ENCODE data around the gene NAV1.

GRCh38 chr1:201544710-201545109 is 5.8 kb downstream of the NAV1 start:
- TF ChIP-seq CTCF (IDR thresholded peaks at IDR 0.05) (no peak), POLR2A (IDR thresholded peaks at IDR 0.05) (no peak)

Measured in heart left ventricle (tissue), 13 donors.